Spleen (tissue), 11 donors: ENCODE measurements around the gene RPS13. TPM values are rescaled to one million over a fixed set of nuclear protein-coding genes. Genes with fewer than 3 reads are reported as not detected.
A peak's percentile ranks its signal among the peaks of the same experiment; 100 is the strongest.
"Not testable (repeated sequence)": the region's sequence is repeated elsewhere in the genome, so short reads cannot be mapped to it uniquely, and the experiment has no call there.

Experiments used
- DNase-seq: peaks from one replicate; pipeline ENCODE4 v3.0.0-alpha.2; 2020
- H3K27ac ChIP-seq, 8 donors: fragments of 200-600 bp; sonication (generic) in 7 of 8; 1 replicate in 4 of 8; 2 replicates in 4 of 8; pipeline versions ENCODE4 v1.5.0 to v1.8.0; 2016 to 2021; ENCODE audit warnings: inconsistent platforms in 4 of 8, mild to moderate bottlenecking in 4 of 8, moderate library complexity in 1 of 8
- H3K27me3 ChIP-seq, 7 donors: fragments of 200-600 bp; sonication (generic) in 6 of 7; replicated peaks in 1 of 7; 1 replicate in 4 of 7; 2 replicates in 3 of 7; pipeline versions ENCODE4 v1.5.0 to v1.8.0; 2016 to 2021; ENCODE audit warnings: inconsistent platforms in 3 of 7, mild to moderate bottlenecking in 1 of 7
- H3K36me3 ChIP-seq, 6 donors: fragments of 200-600 bp; sonication (generic) in 5 of 6; 1 replicate in 4 of 6; 2 replicates in 2 of 6; pipeline versions ENCODE4 v1.5.0 to v1.8.0; 2016 to 2021; ENCODE audit warnings: inconsistent platforms in 2 of 6
- H3K4me1 ChIP-seq, 6 donors: fragments of 200-600 bp; sonication (generic) in 5 of 6; 1 replicate in 3 of 6; 2 replicates in 3 of 6; pipeline versions ENCODE4 v1.5.0 to v1.8.0; 2016 to 2021; ENCODE audit warnings: inconsistent platforms in 3 of 6
- H3K4me3 ChIP-seq, 8 donors: fragments of 200-600 bp; sonication (generic) in 7 of 8; 1 replicate in 4 of 8; 2 replicates in 4 of 8; pipeline versions ENCODE4 v1.5.0 to v1.8.0; 2016 to 2021; ENCODE audit warnings: inconsistent platforms in 4 of 8, mild to moderate bottlenecking in 4 of 8, moderate library complexity in 2 of 8
- H3K9me3 ChIP-seq, 8 donors: fragments of 200-600 bp; sonication (generic) in 7 of 8; 1 replicate in 4 of 8; 2 replicates in 4 of 8; pipeline versions ENCODE4 v1.5.0 to v1.8.0; 2016 to 2021; ENCODE audit warnings: inconsistent platforms in 4 of 8
- CTCF ChIP-seq, 11 experiments: fragments of 200-600 bp in 7 of 11; fragments of 450-650 bp in 4 of 11; sonication (generic) in 4 of 11; IDR thresholded peaks in 8 of 11; conservative IDR thresholded peaks in 3 of 11; 1 replicate in 7 of 11; 2 replicates in 4 of 11; pipeline versions ENCODE4 v1.4.0 to v1.8.0; 2016 to 2021; ENCODE audit warnings: antibody characterized with exemption in 11 of 11, inconsistent platforms in 4 of 11, mild to moderate bottlenecking in 1 of 11
- POLR2A ChIP-seq, 3 donors: fragments of 450-650 bp; IDR thresholded peaks; one replicate each; pipeline ENCODE4 v1.5.1; 2017; ENCODE audit warnings: antibody characterized with exemption in 3 of 3, mild to moderate bottlenecking in 1 of 3
- POLR2AphosphoS5 ChIP-seq, 3 donors: sonication (generic); formaldehyde crosslinking; IDR thresholded peaks; one replicate each; pipeline ENCODE4 v1.5.1; 2017; ENCODE audit warnings: antibody characterized with exemption in 3 of 3
- WGBS, 5 donors: extraction: QIAGEN DNeasy Blood & Tissue Kit in 3 of 5; methylation state at CpG; one replicate each; pipeline versions ENCODE4 v1.1.5 to v1.1.7; 2013 to 2018; 5-methylcytosine and 5-hydroxymethylcytosine counted together
- intact Hi-C: fragments of 100-400 bp; cut with DNase I; formaldehyde crosslinking; loops from one replicate; pipeline ENCODE4 v1.15.0; 2023; ENCODE audit warnings: low total_unique reads
- polyA plus RNA-seq, 3 donors: library from polyadenylated mRNA; stranded (reverse); fragments of 200-250 nt; gene quantifications; one replicate each; pipeline ENCODE4 v1.2.1, GENCODE V29; 2013
- total RNA-seq, 7 donors: library from RNA; depleted of rRNA in 3 of 7; stranded (reverse); fragments of >200 nt in 3 of 7; fragmentation: NEBNext Ultra II Directional in 4 of 7; extraction: Animal tissue kit (Norgen Biotek cat#: 25700) in 4 of 7; gene quantifications; one replicate each; pipeline versions ENCODE4 v1.1.0 to v1.2.1, GENCODE V29; 2016 to 2021
- donor health status: healthy with polysubstance abuse.
- donor health status: DM: no; HTN: no; CAD: no; lungs with moderate emphysema.
- donor health status: DM: no; HTN: no; CAD: no.
- donor health status: Bipolar disorder and iron deficiency.
- donor health status: healthy.
- donor health status: DM: no; HTN: no; CAD: no.
- donor health status: DM: yes; HTN: yes; CAD: no.

RPS13 gene
- total and polyA plus RNA-seq, 10 donors, result 755 to 4,398 (median 1,164) TPM

- TF ChIP-seq CTCF (IDR thresholded peaks at IDR 0.05 in 8 of 11, conservative IDR thresholded peaks at IDR 0.05 in 3 of 11) (peak; percentile 34 to 80 (median 67)), POLR2A (IDR thresholded peaks at IDR 0.05) (no peak)
- intact Hi-C loops, result loop anchor here (5.0 kb wide), 2 partner anchors 116 to 276 kb away; no protein-coding TSS in a partner anchor
- Histone ChIP-seq H3K27me3 (no peaks in the 10 kb centered on the region), H3K4me1 (no peaks in the 10 kb centered on the region), H3K27ac (no peak overlapping the region), H3K4me3 (no peak overlapping the region), H3K9me3 (no peaks in the 10 kb centered on the region), H3K36me3 (no peaks in the 10 kb centered on the region)
- WGBS, 5 donors, result 83 to 88% (median 87%) methylated on average over 3 to 4 of the region's 4 CpGs
- peak; percentile 81 for DNase-seq
These were observed 14.1 kb downstream of the RPS13 start for GRCh38 chr11:17063171-17064002.

- WGBS, 5 donors, result 92 to 99% (median 94%) methylated on average over 11 to 25 of the region's 27 CpGs
- H3K4me1 ChIP-seq, intact Hi-C loops: not testable (repeated sequence)
These were observed 26.3 kb downstream of the RPS13 start for GRCh38 chr11:17051146-17051545.

GRCh38 chr11:17048491-17048890 lies 29.0 kb downstream of the RPS13 start:
- 82 to 96% (median 91%) methylated on average over 4 of the region's 4 CpGs for WGBS, 5 donors
- DNase-seq, H3K4me3 ChIP-seq, H3K4me1 ChIP-seq, H3K27ac ChIP-seq, H3K9me3 ChIP-seq, H3K27me3 ChIP-seq, H3K36me3 ChIP-seq, intact Hi-C loops: not testable (repeated sequence)

More at GRCh38 chr11:17051146-17051545, 26.3 kb downstream of the RPS13 start:
- H3K9me3 ChIP-seq, DNase-seq, H3K27ac ChIP-seq, H3K4me3 ChIP-seq, H3K27me3 ChIP-seq, H3K36me3 ChIP-seq: not testable (repeated sequence)

- WGBS, 5 donors, result 68 to 82% (median 72%) methylated on average over 5 of the region's 5 CpGs
These were observed 30.8 kb downstream of the RPS13 start for GRCh38 chr11:17046690-17047089.

More at GRCh38 chr11:17046690-17047089, 30.8 kb downstream of the RPS13 start:
- DNase-seq, result no peak
- intact Hi-C loops, result no loop called here
- Histone ChIP-seq H3K27me3 (no peaks in the 10 kb centered on the region), H3K4me3 (no peak overlapping the region), H3K27ac (no peak overlapping the region), H3K9me3 (no peaks in the 10 kb centered on the region), H3K36me3 (no peaks in the 10 kb centered on the region), H3K4me1 (no peaks in the 10 kb centered on the region)
- TF ChIP-seq CTCF (IDR thresholded peaks at IDR 0.05 in 8 of 11, conservative IDR thresholded peaks at IDR 0.05 in 3 of 11), result no peak
- TF ChIP-seq POLR2A (IDR thresholded peaks at IDR 0.05), result no peak
- TF ChIP-seq POLR2AphosphoS5 (IDR thresholded peaks at IDR 0.05), result no peak
